ENCODE results near the gene AUTS2. TPM values are rescaled to one million over a fixed set of nuclear protein-coding genes. Genes with fewer than 3 reads are reported as not detected.

AUTS2 gene
- total and polyA plus RNA-seq, 7 experiments from 2014 or later = 0.40 to 31.7 (median 4.2) TPM

GRCh38 chr7:69968969-69969556 lies 370.8 kb downstream of the AUTS2 start:
- H3K36me3 ChIP-seq (ENCODE audit: control insufficient read depth in 2 of 3, insufficient read depth in 3 of 3, low read length in 3 of 3) = no peaks in the 10 kb centered on the region
- ChIA-PET POLR2A (no interaction called here), CTCF (no interaction called here)
- H3K9me3 ChIP-seq (ENCODE audit: control insufficient read depth in 2 of 3, low read length in 3 of 3) = no peaks in the 10 kb centered on the region
- ATAC-seq (no peak), DNase-seq (no peak)
- Mint-ChIP-seq H3K27ac (no peak overlapping the region), H3K36me3 (no peaks in the 10 kb centered on the region), H3K27me3 (peaks cover 0 to 9% (median 0%) of the 10 kb centered on the region in 5 donors), H3K4me3 (no peak overlapping the region), H3K4me1 (peaks cover 0 to 4% (median 0%) of the 10 kb centered on the region in 7 donors), H3K9me3 (peaks cover 0 to 4% (median 0%) of the 10 kb centered on the region in 11 donors)
- no peaks in the 10 kb centered on the region for H3K27me3 ChIP-seq (ENCODE audit: control insufficient read depth in 2 of 2, insufficient read depth in 2 of 2, low read length in 2 of 2)
- no peaks in the 10 kb centered on the region for H3K4me1 ChIP-seq (ENCODE audit: control insufficient read depth in 2 of 2, insufficient read depth in 2 of 2, low read length in 2 of 2)
- no peak overlapping the region for H3K4me3 ChIP-seq (ENCODE audit: low read length)
- H3K27ac ChIP-seq (ENCODE audit: low read depth, low read length) = no peak overlapping the region
- intact Hi-C loops (cut with micrococcal nuclease) = no loop called here

- ChIA-PET POLR2A (no interaction called here), CTCF (no interaction called here)
- Mint-ChIP-seq H3K4me1 (no peaks in the 10 kb centered on the region), H3K4me3 (no peak overlapping the region), H3K27ac (no peak overlapping the region), H3K9me3 (peaks cover 0 to 3% (median 0%) of the 10 kb centered on the region in 11 donors), H3K27me3 (peaks cover 0 to 3% (median 0%) of the 10 kb centered on the region in 5 donors), H3K36me3 (no peaks in the 10 kb centered on the region)
- H3K4me3 ChIP-seq (ENCODE audit: low read length) = no peak overlapping the region
- no peak for DNase-seq
- H3K36me3 ChIP-seq (ENCODE audit: control insufficient read depth in 2 of 3, insufficient read depth in 3 of 3, low read length in 3 of 3) = no peaks in the 10 kb centered on the region
- intact Hi-C loops (cut with micrococcal nuclease) = no loop called here
- H3K27me3 ChIP-seq (ENCODE audit: control insufficient read depth in 2 of 2, insufficient read depth in 2 of 2, low read length in 2 of 2) = no peaks in the 10 kb centered on the region
- H3K9me3 ChIP-seq (ENCODE audit: control insufficient read depth in 2 of 3, low read length in 3 of 3) = no peaks in the 10 kb centered on the region
- ATAC-seq = no peak
- H3K27ac ChIP-seq (ENCODE audit: low read depth, low read length) = no peak overlapping the region
- H3K4me1 ChIP-seq (ENCODE audit: control insufficient read depth in 2 of 2, insufficient read depth in 2 of 2, low read length in 2 of 2) = no peaks in the 10 kb centered on the region
Observed at GRCh38 chr7:69981646-69982045, 383.4 kb downstream of the AUTS2 start.

GRCh38 chr7:69982197-69982596 lies 383.9 kb downstream of the AUTS2 start:
- Mint-ChIP-seq H3K9me3 (peaks cover 0 to 3% (median 0%) of the 10 kb centered on the region in 11 donors), H3K27ac (no peak overlapping the region), H3K4me3 (no peak overlapping the region), H3K36me3 (no peaks in the 10 kb centered on the region), H3K27me3 (peaks cover 0 to 3% (median 0%) of the 10 kb centered on the region in 5 donors), H3K4me1 (no peaks in the 10 kb centered on the region)
- intact Hi-C loops (cut with micrococcal nuclease) = no loop called here
- no peak overlapping the region for H3K4me3 ChIP-seq (ENCODE audit: low read length)
- DNase-seq (no peak), ATAC-seq (no peak)
- CTCF ChIA-PET = no interaction called here
- H3K4me1 ChIP-seq (ENCODE audit: control insufficient read depth in 2 of 2, insufficient read depth in 2 of 2, low read length in 2 of 2) = no peaks in the 10 kb centered on the region
- no peaks in the 10 kb centered on the region for H3K27me3 ChIP-seq (ENCODE audit: control insufficient read depth in 2 of 2, insufficient read depth in 2 of 2, low read length in 2 of 2)
- no peaks in the 10 kb centered on the region for H3K36me3 ChIP-seq (ENCODE audit: control insufficient read depth in 2 of 3, insufficient read depth in 3 of 3, low read length in 3 of 3)
- POLR2A ChIA-PET = no interaction called here
- no peak overlapping the region for H3K27ac ChIP-seq (ENCODE audit: low read depth, low read length)
- H3K9me3 ChIP-seq (ENCODE audit: control insufficient read depth in 2 of 3, low read length in 3 of 3) = no peaks in the 10 kb centered on the region

- Mint-ChIP-seq H3K36me3 (no peaks in the 10 kb centered on the region), H3K9me3 (peaks cover 0 to 2% (median 0%) of the 10 kb centered on the region in 11 donors), H3K4me3 (no peak overlapping the region), H3K4me1 (no peaks in the 10 kb centered on the region), H3K27ac (no peak overlapping the region), H3K27me3 (no peaks in the 10 kb centered on the region)
- DNase-seq (no peak), ATAC-seq (no peak)
- intact Hi-C loops (cut with micrococcal nuclease) = no loop called here
- ChIA-PET CTCF (no interaction called here), POLR2A (no interaction called here)
- no peaks in the 10 kb centered on the region for H3K4me1 ChIP-seq (ENCODE audit: control insufficient read depth in 2 of 2, insufficient read depth in 2 of 2, low read length in 2 of 2)
- H3K27ac ChIP-seq (ENCODE audit: low read depth, low read length) = no peak overlapping the region
- H3K9me3 ChIP-seq (ENCODE audit: control insufficient read depth in 2 of 3, low read length in 3 of 3) = no peaks in the 10 kb centered on the region
- no peaks in the 10 kb centered on the region for H3K36me3 ChIP-seq (ENCODE audit: control insufficient read depth in 2 of 3, insufficient read depth in 3 of 3, low read length in 3 of 3)
- H3K4me3 ChIP-seq (ENCODE audit: low read length) = no peak overlapping the region
- no peaks in the 10 kb centered on the region for H3K27me3 ChIP-seq (ENCODE audit: control insufficient read depth in 2 of 2, insufficient read depth in 2 of 2, low read length in 2 of 2)
Observed at GRCh38 chr7:69989551-69989950, 391.3 kb downstream of the AUTS2 start.

GRCh38 chr7:69992938-69993337 lies 394.7 kb downstream of the AUTS2 start:
- Histone ChIP-seq H3K4me1 (ENCODE audit: control insufficient read depth in 2 of 2, insufficient read depth in 2 of 2, low read length in 2 of 2) (no peaks in the 10 kb centered on the region), H3K36me3 (ENCODE audit: control insufficient read depth in 2 of 3, insufficient read depth in 3 of 3, low read length in 3 of 3) (no peaks in the 10 kb centered on the region), H3K27me3 (ENCODE audit: control insufficient read depth in 2 of 2, insufficient read depth in 2 of 2, low read length in 2 of 2) (no peaks in the 10 kb centered on the region), H3K9me3 (ENCODE audit: control insufficient read depth in 2 of 3, low read length in 3 of 3) (no peaks in the 10 kb centered on the region), H3K27ac (ENCODE audit: low read depth, low read length) (no peak overlapping the region), H3K4me3 (ENCODE audit: low read length) (no peak overlapping the region)
- Mint-ChIP-seq H3K36me3 (no peaks in the 10 kb centered on the region), H3K27ac (no peak overlapping the region), H3K4me1 (no peaks in the 10 kb centered on the region), H3K9me3 (no peaks in the 10 kb centered on the region), H3K27me3 (no peaks in the 10 kb centered on the region), H3K4me3 (no peak overlapping the region)
- ChIA-PET CTCF (no interaction called here), POLR2A (no interaction called here)
- intact Hi-C loops (cut with micrococcal nuclease) = no loop called here
- no peak for ATAC-seq
- no peak for DNase-seq

- Mint-ChIP-seq H3K9me3 (no peaks in the 10 kb centered on the region), H3K4me1 (no peaks in the 10 kb centered on the region), H3K4me3 (no peak overlapping the region), H3K27me3 (no peaks in the 10 kb centered on the region), H3K36me3 (no peaks in the 10 kb centered on the region), H3K27ac (no peak overlapping the region)
- DNase-seq (no peak), ATAC-seq (no peak)
- Histone ChIP-seq H3K9me3 (ENCODE audit: control insufficient read depth in 2 of 3, low read length in 3 of 3) (no peaks in the 10 kb centered on the region), H3K36me3 (ENCODE audit: control insufficient read depth in 2 of 3, insufficient read depth in 3 of 3, low read length in 3 of 3) (no peaks in the 10 kb centered on the region), H3K4me3 (ENCODE audit: low read length) (no peak overlapping the region), H3K4me1 (ENCODE audit: control insufficient read depth in 2 of 2, insufficient read depth in 2 of 2, low read length in 2 of 2) (no peaks in the 10 kb centered on the region), H3K27ac (ENCODE audit: low read depth, low read length) (no peak overlapping the region), H3K27me3 (ENCODE audit: control insufficient read depth in 2 of 2, insufficient read depth in 2 of 2, low read length in 2 of 2) (no peaks in the 10 kb centered on the region)
- intact Hi-C loops (cut with micrococcal nuclease) = no loop called here
- ChIA-PET POLR2A (no interaction called here), CTCF (no interaction called here)
Observed at GRCh38 chr7:69994218-69994617, 395.9 kb downstream of the AUTS2 start.

GRCh38 chr7:69994886-69995542 lies 396.7 kb downstream of the AUTS2 start:
- Histone ChIP-seq H3K4me1 (ENCODE audit: control insufficient read depth in 2 of 2, insufficient read depth in 2 of 2, low read length in 2 of 2) (no peaks in the 10 kb centered on the region), H3K27me3 (ENCODE audit: control insufficient read depth in 2 of 2, insufficient read depth in 2 of 2, low read length in 2 of 2) (no peaks in the 10 kb centered on the region), H3K4me3 (ENCODE audit: low read length) (no peak overlapping the region), H3K27ac (ENCODE audit: low read depth, low read length) (no peak overlapping the region), H3K36me3 (ENCODE audit: control insufficient read depth in 2 of 3, insufficient read depth in 3 of 3, low read length in 3 of 3) (no peaks in the 10 kb centered on the region), H3K9me3 (ENCODE audit: control insufficient read depth in 2 of 3, low read length in 3 of 3) (no peaks in the 10 kb centered on the region)
- intact Hi-C loops (cut with micrococcal nuclease) = no loop called here
- no peaks in the 10 kb centered on the region for H3K9me3 Mint-ChIP-seq
- DNase-seq (no peak), ATAC-seq (no peak)
- POLR2A ChIA-PET = no interaction called here
- H3K36me3 Mint-ChIP-seq = no peaks in the 10 kb centered on the region
- no peaks in the 10 kb centered on the region for H3K4me1 Mint-ChIP-seq
- no peak overlapping the region for H3K4me3 Mint-ChIP-seq
- CTCF ChIA-PET = no interaction called here
- H3K27ac Mint-ChIP-seq = no peak overlapping the region
- no peaks in the 10 kb centered on the region for H3K27me3 Mint-ChIP-seq

Data from naive thymus-derived CD4-positive, alpha-beta T cell (primary cell).